ENCODE measurements around the gene MZB1.
"Not testable (repeated sequence)": the region's sequence is repeated elsewhere in the genome, so short reads cannot be mapped to it uniquely, and the experiment has no call there.

The MZB1 gene

DNA sequence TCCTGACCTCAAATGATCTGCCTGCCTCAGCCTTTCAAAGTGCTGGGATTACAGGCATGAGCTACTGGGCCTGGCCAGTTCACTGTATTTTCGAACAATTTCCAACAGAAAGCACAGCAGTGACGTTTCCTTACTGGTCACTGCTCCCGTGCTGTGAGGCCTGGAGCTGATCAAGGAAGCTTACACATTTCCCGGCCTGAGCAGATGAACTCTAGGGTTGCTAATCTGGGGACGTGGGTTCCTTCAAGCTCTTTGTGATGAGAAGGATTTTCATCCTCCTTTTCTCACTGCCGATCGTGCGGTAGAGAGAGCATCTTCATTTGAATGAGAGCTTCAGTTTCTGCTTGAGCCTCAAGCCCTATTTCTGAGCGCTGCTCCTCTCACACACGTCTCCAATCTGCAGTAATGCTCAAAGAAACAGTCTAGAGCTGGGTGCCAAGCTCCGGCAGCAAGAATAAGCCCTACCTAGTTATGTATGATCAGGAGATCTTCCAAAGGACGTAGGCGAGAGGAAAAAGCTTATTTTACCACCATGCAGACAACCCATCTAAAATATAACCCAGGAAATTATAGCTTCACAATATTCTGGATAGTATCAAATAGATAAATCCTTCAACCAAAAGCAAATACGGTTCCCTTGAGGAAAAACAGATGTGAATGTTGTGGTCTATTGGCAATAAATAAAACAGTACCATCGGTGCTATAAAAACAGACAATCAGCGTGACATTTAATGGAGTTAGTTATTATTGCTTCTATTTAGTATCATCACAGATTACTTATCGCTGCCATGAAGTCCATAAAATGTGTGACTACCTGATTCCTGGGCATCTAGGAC lies 21.5 kb upstream of the MZB1 start:
- no peak overlapping the region for H3K4me3 ChIP-seq (ENCODE audit: low read depth, low read length)
- TF ChIP-seq, protein P1, sequence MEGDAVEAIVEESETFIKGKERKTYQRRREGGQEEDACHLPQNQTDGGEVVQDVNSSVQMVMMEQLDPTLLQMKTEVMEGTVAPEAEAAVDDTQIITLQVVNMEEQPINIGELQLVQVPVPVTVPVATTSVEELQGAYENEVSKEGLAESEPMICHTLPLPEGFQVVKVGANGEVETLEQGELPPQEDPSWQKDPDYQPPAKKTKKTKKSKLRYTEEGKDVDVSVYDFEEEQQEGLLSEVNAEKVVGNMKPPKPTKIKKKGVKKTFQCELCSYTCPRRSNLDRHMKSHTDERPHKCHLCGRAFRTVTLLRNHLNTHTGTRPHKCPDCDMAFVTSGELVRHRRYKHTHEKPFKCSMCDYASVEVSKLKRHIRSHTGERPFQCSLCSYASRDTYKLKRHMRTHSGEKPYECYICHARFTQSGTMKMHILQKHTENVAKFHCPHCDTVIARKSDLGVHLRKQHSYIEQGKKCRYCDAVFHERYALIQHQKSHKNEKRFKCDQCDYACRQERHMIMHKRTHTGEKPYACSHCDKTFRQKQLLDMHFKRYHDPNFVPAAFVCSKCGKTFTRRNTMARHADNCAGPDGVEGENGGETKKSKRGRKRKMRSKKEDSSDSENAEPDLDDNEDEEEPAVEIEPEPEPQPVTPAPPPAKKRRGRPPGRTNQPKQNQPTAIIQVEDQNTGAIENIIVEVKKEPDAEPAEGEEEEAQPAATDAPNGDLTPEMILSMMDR (conservative IDR thresholded peaks at IDR 0.05; ENCODE audit: low read depth, low read length) = no peak

DNA sequence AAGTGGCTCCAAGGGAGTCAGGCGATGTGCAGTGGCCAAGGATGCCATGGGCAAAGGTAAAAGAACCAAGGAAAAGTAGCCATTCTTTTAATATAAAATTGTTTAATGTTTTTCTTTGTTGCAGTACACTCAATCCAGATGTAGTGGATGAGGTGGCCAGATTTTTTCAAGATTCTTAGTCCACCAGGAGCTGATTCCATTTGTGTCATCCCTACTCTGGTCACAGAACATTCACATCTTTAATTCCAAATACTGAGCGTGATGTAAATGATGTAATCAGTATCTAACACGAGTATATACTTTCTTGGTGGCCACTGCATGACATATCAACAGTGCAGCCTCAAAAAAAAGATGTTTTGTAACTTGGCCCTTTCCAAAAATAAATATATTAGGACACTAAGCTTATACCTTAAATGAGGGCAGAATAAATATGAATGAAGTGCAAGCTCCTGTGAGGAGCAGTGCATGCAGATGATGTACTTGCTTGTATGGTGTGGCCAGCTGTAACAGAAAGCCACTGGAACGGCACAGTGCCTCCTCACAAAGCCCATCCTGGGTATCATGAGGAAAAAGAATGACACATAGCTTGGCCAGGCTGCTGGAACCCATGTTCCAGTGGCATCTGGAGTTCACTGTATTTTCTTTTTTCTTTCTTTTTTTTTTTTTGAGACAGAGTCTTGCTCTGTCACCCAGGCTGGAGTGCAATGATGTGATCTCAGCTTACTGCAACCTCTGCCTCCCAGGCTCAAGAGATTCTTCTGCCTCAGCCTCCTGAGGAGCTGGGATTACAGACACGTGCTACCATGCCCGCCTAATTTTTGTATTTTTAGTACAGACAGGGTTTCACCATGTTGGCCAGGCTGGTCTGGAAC lies 20.6 kb upstream of the MZB1 start:
- TF ChIP-seq, protein P1 (conservative IDR thresholded peaks at IDR 0.05; ENCODE audit: low read depth, low read length) = no peak
- H3K4me3 ChIP-seq (ENCODE audit: low read depth, low read length) = no peak overlapping the region
- no peak for DNase-seq (ENCODE audit: low read depth)

More for the DNA sequence above, 21.5 kb upstream of the MZB1 start:
- peak; percentile 49 for DNase-seq (ENCODE audit: low read depth)

DNA sequence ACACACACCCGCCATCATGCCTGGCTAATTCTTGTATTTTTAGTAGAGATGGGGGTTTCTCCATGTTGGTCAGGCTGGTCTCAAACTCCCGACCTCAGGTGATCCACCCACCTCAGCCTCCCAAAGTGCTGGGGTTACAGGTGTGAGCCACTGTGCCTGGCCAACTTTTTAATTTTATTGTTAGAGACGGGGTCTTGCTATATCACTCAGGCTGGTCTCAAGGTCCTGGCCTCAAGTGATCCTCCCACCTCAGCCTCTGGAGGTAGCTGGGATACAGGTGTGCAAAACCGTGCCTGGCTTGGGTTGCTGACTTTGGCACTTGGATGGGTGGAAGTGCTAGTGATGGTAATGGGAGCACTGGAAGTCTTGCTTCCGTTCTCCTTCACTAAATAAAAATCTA lies 19.4 kb upstream of the MZB1 start:
- not testable (repeated sequence) for DNase-seq (ENCODE audit: low read depth); H3K4me3 ChIP-seq (ENCODE audit: low read depth, low read length)

DNA sequence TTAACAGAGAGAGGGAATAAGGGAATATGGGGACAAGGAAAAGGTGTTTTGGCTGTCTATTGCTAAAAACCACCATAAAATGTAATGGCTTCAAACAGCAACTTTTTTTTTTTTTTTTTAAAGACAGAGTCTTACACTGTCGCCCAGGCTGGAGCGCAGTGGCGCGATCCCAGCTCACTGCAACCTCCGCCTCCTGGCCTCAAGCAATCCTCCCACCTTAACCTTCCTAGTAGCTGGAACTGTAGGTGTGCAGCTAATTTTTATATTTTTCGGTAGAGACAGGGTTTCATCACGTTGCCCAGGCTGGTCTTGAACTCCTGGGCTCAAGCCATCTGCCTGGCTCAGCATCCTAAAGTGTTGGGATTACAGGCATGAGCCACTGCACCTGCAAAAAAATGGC lies 18.5 kb upstream of the MZB1 start:
- TF ChIP-seq, protein P1 (conservative IDR thresholded peaks at IDR 0.05; ENCODE audit: low read depth, low read length) = no peak

DNA sequence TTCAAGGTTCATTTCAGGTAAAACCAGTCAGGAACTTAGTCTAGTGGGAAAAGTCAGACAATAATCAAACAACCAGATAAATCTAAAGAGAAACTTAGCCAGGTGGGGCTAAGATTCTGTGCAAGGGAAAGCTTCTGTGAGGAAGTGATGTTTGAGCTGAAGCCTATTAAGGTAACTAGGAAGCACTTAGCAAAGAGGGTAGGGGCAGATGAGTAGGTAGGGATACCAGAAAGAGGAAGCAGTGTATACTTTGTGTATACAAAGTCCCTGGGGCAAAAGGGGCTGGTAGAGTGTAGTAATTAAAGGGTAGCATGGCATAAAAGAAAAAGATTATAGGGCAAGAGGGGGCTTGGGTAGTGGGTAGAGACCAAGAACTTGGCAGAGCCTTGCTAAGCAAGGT lies 17.8 kb upstream of the MZB1 start:
- no peak for DNase-seq (ENCODE audit: low read depth)
- no peak overlapping the region for H3K4me3 ChIP-seq (ENCODE audit: low read depth, low read length)

More for the DNA sequence above, 18.5 kb upstream of the MZB1 start:
- DNase-seq (ENCODE audit: low read depth) = no peak
- no peak overlapping the region for H3K4me3 ChIP-seq (ENCODE audit: low read depth, low read length)

DNA sequence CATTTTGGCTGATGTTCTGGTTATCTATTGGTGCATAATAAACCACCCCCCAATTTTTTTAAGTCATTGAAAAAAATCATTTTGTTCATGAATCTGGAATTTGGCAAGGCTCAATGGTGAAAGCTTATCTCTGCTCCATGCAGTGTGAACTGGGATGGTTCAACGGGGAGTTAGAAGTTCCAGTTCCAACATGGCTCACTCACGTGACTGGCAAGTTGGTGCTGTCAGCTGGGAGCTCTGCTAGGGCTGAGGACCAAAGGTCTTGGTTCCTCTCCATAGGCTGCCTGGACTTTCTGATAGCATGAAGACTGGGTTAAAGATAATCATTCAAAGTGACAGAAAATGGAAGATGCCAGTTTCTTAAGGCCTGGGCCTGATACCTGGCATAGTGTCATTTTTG lies 17.2 kb upstream of the MZB1 start:
- no peak for DNase-seq (ENCODE audit: low read depth)
- TF ChIP-seq, protein P1 (conservative IDR thresholded peaks at IDR 0.05; ENCODE audit: low read depth, low read length) = no peak
- no peak overlapping the region for H3K4me3 ChIP-seq (ENCODE audit: low read depth, low read length)

More for the DNA sequence above, 17.8 kb upstream of the MZB1 start:
- TF ChIP-seq, protein P1 (conservative IDR thresholded peaks at IDR 0.05; ENCODE audit: low read depth, low read length) = no peak

DNA sequence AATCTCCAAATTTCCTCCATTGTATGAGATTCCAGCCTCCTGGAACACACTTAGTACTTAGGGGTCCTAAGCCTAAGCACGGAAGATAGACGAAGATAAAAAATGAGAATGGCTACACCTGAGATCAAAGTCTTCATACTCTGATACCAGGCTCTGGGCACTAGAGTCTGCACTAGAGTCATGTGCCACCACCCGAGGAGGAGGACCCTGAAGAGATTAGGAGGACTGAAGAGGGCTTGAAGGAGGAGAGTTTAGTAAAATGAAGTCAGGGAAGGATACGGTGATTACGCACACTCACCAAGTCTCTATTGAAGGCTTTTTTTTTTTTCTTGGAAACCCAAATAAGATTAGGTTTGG lies 14.7 kb upstream of the MZB1 start:
- TF ChIP-seq, protein P1 (conservative IDR thresholded peaks at IDR 0.05; ENCODE audit: low read depth, low read length) = no peak
- no peak for DNase-seq (ENCODE audit: low read depth)
- H3K4me3 ChIP-seq (ENCODE audit: low read depth, low read length) = no peak overlapping the region

Measured in choroid plexus epithelial cell (primary cell).